ENCODE results near the gene TAS2R14.

- no peak for TF ChIP-seq YY1 (IDR thresholded peaks at IDR 0.05; ENCODE audit: insufficient read depth, insufficient read length)
- no peak for TF ChIP-seq SUZ12 (IDR thresholded peaks at IDR 0.05; ENCODE audit: extremely low read depth, insufficient read depth, insufficient read length)
These were observed 17.0 kb upstream of the TAS2R14 start for GRCh38 chr12:10956085-10956484.
